SK-N-SH treated with all-trans-retinoic acid at 6 μM for 48 hours (cell line): ENCODE data around the gene SLC7A1.

Experiments
- ATAC-seq: fragments of 200-7000 bp; cut with Tn5 transposase; 3 replicates; pipeline ENCODE4 v1.9.1; 2020; ENCODE audit warnings: mild to moderate bottlenecking, moderate library complexity
- ARNTL ChIP-seq: fragments of 450-650 bp; formaldehyde crosslinking; IDR thresholded peaks from 2 replicates; pipeline ENCODE4 v1.5.0; 2020; ENCODE audit warnings: low read depth, mild to moderate bottlenecking, moderate library complexity, borderline replicate concordance
- BACH2 ChIP-seq: fragments of 250-450 bp; sonication (Bioruptor Pico); IDR thresholded peaks from 2 replicates; pipeline ENCODE4 v1.9.0; 2021; ENCODE audit warnings: mild to moderate bottlenecking, borderline replicate concordance
- CSDC2 ChIP-seq: fragments of 250-450 bp; sonication (Bioruptor Pico); IDR thresholded peaks from 2 replicates; pipeline ENCODE4 v1.5.0; 2020; ENCODE audit warnings: mild to moderate bottlenecking, moderate library complexity
- CSRNP3 ChIP-seq: fragments of 250-450 bp; sonication (Bioruptor Pico); IDR thresholded peaks from 2 replicates; pipeline ENCODE4 v1.5.1; 2021; ENCODE audit warnings: mild to moderate bottlenecking, moderate library complexity
- ESRRG ChIP-seq: fragments of 250-450 bp; sonication (Bioruptor Pico); IDR thresholded peaks from 2 replicates; pipeline ENCODE4 v1.6.1; 2021; ENCODE audit warnings: mild to moderate bottlenecking
- GLIS3 ChIP-seq: fragments of 250-450 bp; sonication (Bioruptor Pico); IDR thresholded peaks from 2 replicates; pipeline ENCODE4 v1.5.0; 2020; ENCODE audit warnings: mild to moderate bottlenecking, moderate library complexity
- ISL1 ChIP-seq: fragments of 250-450 bp; sonication (Bioruptor Pico); IDR thresholded peaks from 2 replicates; pipeline ENCODE4 v2.1.2; 2022; ENCODE audit warnings: mild to moderate bottlenecking, moderate library complexity
- PATZ1 ChIP-seq: fragments of 250-450 bp; sonication (Bioruptor Pico); IDR thresholded peaks from 2 replicates; pipeline ENCODE4 v1.8.0; 2020; ENCODE audit warnings: mild to moderate bottlenecking, moderate library complexity, borderline replicate concordance
- PPARA ChIP-seq: fragments of 250-450 bp; sonication (Bioruptor Pico); IDR thresholded peaks from 2 replicates; pipeline ENCODE4 v1.5.0; 2020; ENCODE audit warnings: mild to moderate bottlenecking, borderline replicate concordance
- RARB ChIP-seq: fragments of 250-450 bp; sonication (Bioruptor Pico); IDR thresholded peaks from 2 replicates; pipeline ENCODE4 v1.8.0; 2021; ENCODE audit warnings: mild to moderate bottlenecking, moderate library complexity
- SNAI2 ChIP-seq: fragments of 250-450 bp; sonication (Bioruptor Pico); IDR thresholded peaks from 2 replicates; pipeline ENCODE4 v1.5.0; 2020; ENCODE audit warnings: mild to moderate bottlenecking, moderate library complexity
- TCF4 ChIP-seq: fragments of 250-450 bp; sonication (Bioruptor Pico); IDR thresholded peaks from 2 replicates; pipeline ENCODE4 v1.8.0; 2021; ENCODE audit warnings: mild to moderate bottlenecking, moderate library complexity, borderline replicate concordance
- TOX ChIP-seq: fragments of 250-450 bp; sonication (Bioruptor Pico); IDR thresholded peaks from 2 replicates; pipeline ENCODE4 v1.8.0; 2021; ENCODE audit warnings: mild to moderate bottlenecking, moderate library complexity, borderline replicate concordance
- TSHZ2 ChIP-seq: fragments of 250-450 bp; sonication (Bioruptor Pico); IDR thresholded peaks from 2 replicates; pipeline ENCODE4 v1.5.0; 2020; ENCODE audit warnings: mild to moderate bottlenecking, moderate library complexity
- ZC3H10 ChIP-seq: fragments of 250-450 bp; sonication (Bioruptor Pico); IDR thresholded peaks from 2 replicates; pipeline ENCODE4 v1.5.1; 2021; ENCODE audit warnings: mild to moderate bottlenecking, moderate library complexity
- ZFP3 ChIP-seq: fragments of 250-450 bp; sonication (Bioruptor Pico); IDR thresholded peaks from 2 replicates; pipeline ENCODE4 v1.5.0; 2020; ENCODE audit warnings: mild to moderate bottlenecking, moderate library complexity
- ZFP30 ChIP-seq: fragments of 450-650 bp; formaldehyde crosslinking; IDR thresholded peaks from 2 replicates; pipeline ENCODE4 v1.5.0; 2022; ENCODE audit warnings: mild to moderate bottlenecking, moderate library complexity
- ZNF565 ChIP-seq: fragments of 450-650 bp; formaldehyde crosslinking; conservative IDR thresholded peaks from 2 replicates; pipeline ENCODE4 v1.5.0; 2020; ENCODE audit warnings: low read depth, mild to moderate bottlenecking, moderate library complexity
- ZNF8 ChIP-seq: fragments of 450-650 bp; formaldehyde crosslinking; IDR thresholded peaks from 2 replicates; pipeline ENCODE4 v1.5.0; 2020; ENCODE audit warnings: mild to moderate bottlenecking, moderate library complexity
- TF ChIP-seq, protein P1 (sequence below): fragments of 250-450 bp; sonication (Bioruptor Pico); IDR thresholded peaks from 2 replicates; pipeline ENCODE4 v1.8.0; 2021; ENCODE audit warnings: low read depth, mild to moderate bottlenecking, moderate library complexity, borderline replicate concordance

The SLC7A1 gene

GRCh38 chr13:29613101-29613500 is 17.6 kb upstream of the SLC7A1 start (continued):
- TF ChIP-seq PATZ1 (CRISPR knock-in tag) (no peak), CSDC2 (CRISPR knock-in tag) (no peak), BACH2 (CRISPR knock-in tag) (no peak), ZNF565 (no peak)

DNA sequence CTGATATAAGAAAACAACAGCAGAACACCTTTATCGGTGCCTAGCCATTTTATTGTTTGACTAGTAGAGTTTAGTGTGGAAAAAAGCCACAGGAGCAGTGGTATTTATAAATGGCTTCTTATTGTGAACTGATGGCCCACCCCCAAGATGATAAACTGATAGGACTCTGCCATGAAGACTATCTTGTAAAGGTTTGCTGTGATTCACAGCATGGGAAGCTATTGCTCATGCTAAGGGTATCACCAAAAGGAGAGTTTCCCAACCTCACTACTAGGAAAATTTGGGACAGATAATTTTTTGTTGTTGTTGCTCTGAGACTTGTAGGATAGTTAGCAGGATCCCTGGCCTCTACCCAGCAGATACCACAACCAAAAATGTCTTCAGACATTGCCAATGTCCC is 12.0 kb upstream of the SLC7A1 start:
- no peak for ATAC-seq
- TF ChIP-seq, protein P1, sequence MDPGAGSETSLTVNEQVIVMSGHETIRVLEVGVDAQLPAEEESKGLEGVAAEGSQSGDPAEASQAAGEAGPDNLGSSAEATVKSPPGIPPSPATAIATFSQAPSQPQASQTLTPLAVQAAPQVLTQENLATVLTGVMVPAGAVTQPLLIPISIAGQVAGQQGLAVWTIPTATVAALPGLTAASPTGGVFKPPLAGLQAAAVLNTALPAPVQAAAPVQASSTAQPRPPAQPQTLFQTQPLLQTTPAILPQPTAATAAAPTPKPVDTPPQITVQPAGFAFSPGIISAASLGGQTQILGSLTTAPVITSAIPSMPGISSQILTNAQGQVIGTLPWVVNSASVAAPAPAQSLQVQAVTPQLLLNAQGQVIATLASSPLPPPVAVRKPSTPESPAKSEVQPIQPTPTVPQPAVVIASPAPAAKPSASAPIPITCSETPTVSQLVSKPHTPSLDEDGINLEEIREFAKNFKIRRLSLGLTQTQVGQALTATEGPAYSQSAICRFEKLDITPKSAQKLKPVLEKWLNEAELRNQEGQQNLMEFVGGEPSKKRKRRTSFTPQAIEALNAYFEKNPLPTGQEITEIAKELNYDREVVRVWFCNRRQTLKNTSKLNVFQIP (CRISPR knock-in tag) = no peak
- TF ChIP-seq PPARA (CRISPR knock-in tag) = no peak
- TF ChIP-seq ZC3H10 (CRISPR knock-in tag) = no peak
- TF ChIP-seq ISL1 (CRISPR knock-in tag) = no peak
- TF ChIP-seq PATZ1 (CRISPR knock-in tag) = no peak
- TF ChIP-seq, all 23 proteins: peak for 0

- no peak for ATAC-seq
- TF ChIP-seq TSHZ2 (CRISPR knock-in tag) = no peak
- no peak for TF ChIP-seq TOX (CRISPR knock-in tag)
- no peak for TF ChIP-seq ZFP30 (CRISPR knock-in tag)
- TF ChIP-seq ARNTL (CRISPR knock-in tag) = no peak
- TF ChIP-seq, protein P1 (CRISPR knock-in tag) = no peak
- no peak for TF ChIP-seq ESRRG (CRISPR knock-in tag)
- no peak for TF ChIP-seq TCF4 (CRISPR knock-in tag)
- TF ChIP-seq ZFP3 (CRISPR knock-in tag) = no peak
- TF ChIP-seq ZC3H10 (CRISPR knock-in tag) = no peak
- TF ChIP-seq RARB (CRISPR knock-in tag) = no peak
- TF ChIP-seq SNAI2 (CRISPR knock-in tag) = no peak
- no peak for TF ChIP-seq GLIS3
- TF ChIP-seq ISL1 (CRISPR knock-in tag) = no peak
- no peak for TF ChIP-seq ZNF565
Measured at GRCh38 chr13:29605860-29606526, 10.5 kb upstream of the SLC7A1 start.

DNA sequence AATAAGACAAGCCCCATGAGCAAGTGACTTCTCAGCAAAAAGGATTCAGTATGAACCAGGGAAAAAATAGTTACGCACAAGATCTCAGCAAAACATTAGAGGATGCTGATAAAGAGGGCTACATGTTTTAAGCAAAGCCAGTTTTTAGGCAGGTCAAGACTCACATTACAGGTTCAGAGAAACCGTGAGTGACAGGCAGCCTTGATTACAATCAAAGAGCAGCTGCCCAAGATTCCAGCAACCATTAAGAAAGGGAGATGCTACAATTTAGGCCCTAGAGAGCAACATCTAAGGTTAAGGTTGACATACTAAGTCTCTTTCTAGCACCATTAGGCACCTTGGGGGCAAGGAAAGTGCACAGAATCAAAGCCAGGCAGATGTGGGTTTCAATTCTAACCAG is 2.8 kb upstream of the SLC7A1 start:
- no peak for ATAC-seq

More for the DNA sequence above, 2.8 kb upstream of the SLC7A1 start:
- TF ChIP-seq TCF4 (CRISPR knock-in tag) (no peak), ZC3H10 (CRISPR knock-in tag) (no peak), ESRRG (CRISPR knock-in tag) (no peak), PPARA (CRISPR knock-in tag) (no peak), CSRNP3 (no peak), ISL1 (CRISPR knock-in tag) (no peak), ZNF8 (CRISPR knock-in tag) (no peak), TSHZ2 (CRISPR knock-in tag) (no peak)
